Central memory CD4-positive, alpha-beta T cell (primary cell): ENCODE results near the gene TYRP1.
"Not testable (repeated sequence)": the region's sequence is repeated elsewhere in the genome, so short reads cannot be mapped to it uniquely, and the experiment has no call there.

Source experiments
- DNase-seq: peaks from one replicate; pipeline ENCODE4 v3.0.0; 2022
- total RNA-seq, 3 experiments: gene quantifications; one replicate each; lab custom pipeline; 2026; lab: John Stamatoyannopoulos, UW

TYRP1 gene
- total RNA-seq, result 0 reads per million in 3 experiments

DNA sequence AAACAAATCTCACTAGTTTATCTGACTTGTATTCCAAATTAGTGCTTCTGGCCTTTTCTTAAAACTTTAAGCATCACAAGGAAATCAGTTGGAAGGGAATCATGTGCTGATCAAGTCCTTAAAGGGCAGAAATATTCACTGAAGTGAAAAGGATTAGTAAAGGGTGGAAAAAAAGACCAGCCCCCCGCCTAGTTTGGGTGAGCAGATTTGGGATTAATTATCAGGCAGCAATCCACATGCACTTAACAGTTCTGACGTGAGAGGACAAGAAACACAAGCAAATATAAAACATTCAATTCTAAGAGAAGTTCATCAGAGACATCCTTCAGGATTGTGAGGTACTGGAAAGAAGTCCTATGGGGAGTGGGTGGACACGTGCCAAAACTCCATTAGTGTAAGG lies at the start of gene TYRP1:
TYRP1 (plus strand) TSS at position 245 of the 400 bp plus-strand sequence. CDS start 612 bp downstream, outside the sequence.
- no peak for DNase-seq

GRCh38 chr9:12643686-12644085 lies 49.5 kb upstream of the TYRP1 start:
- no peak for DNase-seq

DNA sequence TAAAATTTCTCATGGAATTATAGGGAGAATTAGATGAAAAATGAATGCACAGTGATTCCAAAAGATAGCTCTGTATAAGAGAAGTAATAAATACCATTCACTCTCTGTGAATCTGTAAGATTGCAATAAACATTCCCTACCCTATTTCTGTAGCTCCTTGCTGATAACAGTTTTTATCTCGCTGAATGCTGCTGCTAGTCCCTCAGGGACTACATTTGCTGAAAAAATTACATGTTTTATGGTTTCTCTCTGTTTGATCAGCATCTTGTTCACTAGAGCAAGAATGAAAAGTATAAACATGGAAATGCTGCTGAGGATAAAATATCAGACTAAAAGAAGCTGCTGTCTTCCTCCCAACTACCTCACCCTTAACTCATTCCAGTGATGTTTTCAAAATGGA lies 44.3 kb upstream of the TYRP1 start:
- DNase-seq, result no peak

DNA sequence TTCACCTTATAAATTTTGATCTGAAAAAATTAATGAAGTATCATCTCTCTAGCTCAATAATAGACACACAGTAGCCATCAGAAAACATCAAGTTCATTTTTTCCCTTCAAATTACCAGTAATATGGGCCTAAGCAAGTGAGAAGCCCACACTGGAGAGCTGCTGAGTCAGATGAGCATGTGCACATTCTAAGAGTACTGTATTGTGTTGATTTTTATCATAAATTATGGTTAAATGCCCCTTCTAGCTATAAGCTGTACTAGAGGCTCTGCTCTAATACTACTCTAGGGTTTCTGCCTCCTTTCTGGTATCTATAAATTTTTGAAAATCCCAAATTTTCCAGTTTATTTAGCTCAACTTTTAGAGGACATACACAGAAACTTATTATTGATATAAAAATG lies 42.1 kb upstream of the TYRP1 start:
- no peak for DNase-seq

DNA sequence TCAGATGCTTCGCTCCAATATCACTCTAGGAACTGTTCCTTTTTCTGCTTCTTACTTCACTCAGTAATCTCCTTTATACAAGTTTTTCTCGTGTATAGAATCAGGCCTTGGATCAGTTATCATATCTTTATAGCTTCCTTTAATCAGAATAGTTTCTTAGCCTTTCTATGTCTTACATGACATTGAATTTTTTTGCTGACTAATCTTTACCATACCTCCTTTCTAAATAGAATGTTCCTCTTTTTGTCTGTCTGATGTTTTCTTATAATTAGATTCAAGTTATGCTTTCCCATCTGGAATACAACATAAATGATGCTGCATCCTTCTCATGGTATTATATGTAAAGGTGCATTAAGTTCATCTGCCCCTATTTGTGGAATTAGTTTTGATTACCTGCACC lies 40.2 kb upstream of the TYRP1 start:
- no peak for DNase-seq

- no peak for DNase-seq
Measured at GRCh38 chr9:12656803-12657202, 36.4 kb upstream of the TYRP1 start.

DNA sequence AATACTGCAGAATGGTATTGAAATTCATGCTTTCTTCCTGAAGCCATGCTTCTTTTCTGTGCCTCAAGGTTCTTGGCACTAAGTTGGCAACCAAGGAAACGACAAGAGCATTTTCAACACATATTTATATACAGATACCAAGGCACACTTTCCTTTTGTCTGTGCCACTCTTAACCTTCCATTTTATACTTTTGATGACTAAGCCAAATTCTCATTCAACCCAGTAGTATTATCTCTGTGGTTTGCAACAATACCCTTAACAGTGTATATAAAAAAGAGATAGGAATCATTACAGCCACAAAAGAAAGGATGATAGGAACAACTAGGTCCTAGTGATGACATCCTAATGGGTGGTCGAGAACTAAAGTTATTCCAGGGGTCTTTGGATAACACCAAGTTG lies 36.0 kb upstream of the TYRP1 start:
- no peak for DNase-seq

- no peak for DNase-seq
Measured at GRCh38 chr9:12657998-12658397, 35.2 kb upstream of the TYRP1 start.

GRCh38 chr9:12658531-12659209 lies 34.5 kb upstream of the TYRP1 start:
- DNase-seq, result no peak

GRCh38 chr9:12659220-12659619 lies 34.0 kb upstream of the TYRP1 start:
- no peak for DNase-seq

- no peak for DNase-seq
Measured at GRCh38 chr9:12666813-12667212, 26.4 kb upstream of the TYRP1 start.

GRCh38 chr9:12667892-12668291 lies 25.3 kb upstream of the TYRP1 start:
- no peak for DNase-seq

- DNase-seq, result no peak
Measured at GRCh38 chr9:12670006-12670405, 23.2 kb upstream of the TYRP1 start.

DNA sequence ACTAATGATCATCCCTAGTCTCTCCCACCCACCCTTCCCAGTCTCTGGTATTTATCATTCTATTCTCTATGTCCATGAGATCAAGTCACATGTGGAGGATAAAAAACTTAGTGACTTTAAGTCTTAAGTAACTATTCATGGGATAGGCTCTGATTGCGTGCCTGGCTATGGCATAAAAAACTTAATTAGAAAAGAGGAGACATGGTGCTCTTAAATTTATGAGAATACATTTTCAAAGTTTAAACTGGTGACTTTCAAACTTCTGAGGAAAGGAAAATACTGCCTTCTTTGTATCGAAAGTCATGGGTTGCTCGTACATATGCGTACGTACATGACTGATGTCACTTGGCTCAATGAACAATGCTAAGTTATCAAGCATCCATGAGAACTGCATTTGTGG lies 18.2 kb upstream of the TYRP1 start:
- no peak for DNase-seq

GRCh38 chr9:12677462-12678126 lies 15.6 kb upstream of the TYRP1 start:
- DNase-seq, result not testable (repeated sequence)

DNA sequence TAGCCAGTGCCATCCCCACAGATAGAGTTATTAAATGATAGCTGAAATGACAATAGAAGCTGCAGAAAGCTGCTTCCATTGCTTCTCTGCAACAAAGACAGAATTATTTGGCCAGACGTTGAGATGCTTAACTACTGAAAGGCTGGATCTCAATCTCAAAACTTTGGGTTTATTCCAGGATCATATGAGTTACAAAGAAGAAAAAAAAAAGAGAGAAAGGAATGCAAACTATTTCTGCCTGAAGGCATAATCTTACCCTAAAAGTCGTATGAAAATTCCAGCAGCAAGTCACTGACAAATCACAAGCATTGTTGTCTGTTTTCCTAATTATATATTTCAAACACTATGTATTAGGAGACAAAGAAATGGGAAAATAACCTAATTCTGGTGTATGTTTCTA lies 12.8 kb upstream of the TYRP1 start:
- no peak for DNase-seq

DNA sequence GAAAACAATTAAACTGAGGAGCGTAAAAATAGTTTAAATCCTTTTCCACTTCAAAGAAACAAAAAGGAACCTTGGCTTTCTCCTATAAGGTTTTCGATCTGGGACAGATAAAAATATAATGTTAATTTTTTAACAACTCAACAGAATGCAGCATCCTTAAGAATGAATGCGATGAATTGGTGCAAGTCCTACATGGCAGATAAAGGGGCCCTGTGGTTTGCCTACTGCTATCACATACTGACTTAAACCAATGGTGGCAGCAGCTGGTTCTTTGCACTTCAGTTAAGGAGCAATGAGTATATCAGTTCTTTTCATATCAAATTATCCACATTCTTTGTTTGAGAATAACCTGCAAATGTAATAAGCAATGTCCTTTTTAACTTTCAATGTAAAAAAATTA lies 12.4 kb upstream of the TYRP1 start:
- no peak for DNase-seq

- no peak for DNase-seq
Measured at GRCh38 chr9:12681620-12682019, 11.6 kb upstream of the TYRP1 start.

DNA sequence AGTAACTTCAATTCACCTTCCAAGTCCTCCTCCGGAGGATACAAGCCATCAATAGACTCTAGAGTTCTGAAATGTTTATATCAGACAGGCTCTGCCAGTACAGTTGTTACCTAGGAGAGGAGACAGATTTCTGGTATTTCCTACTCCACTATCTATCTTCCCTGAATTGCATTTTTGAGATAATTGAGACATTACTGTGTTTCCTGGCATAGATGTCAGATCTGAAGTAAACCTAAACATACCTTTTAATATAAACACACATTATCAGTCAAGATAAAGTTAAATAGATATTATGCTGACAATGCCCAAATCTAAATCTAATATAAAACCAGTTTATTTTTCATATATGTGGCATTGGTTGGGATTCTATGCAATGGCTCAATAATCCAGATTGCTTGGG lies 8.2 kb upstream of the TYRP1 start:
- DNase-seq, result no peak

DNA sequence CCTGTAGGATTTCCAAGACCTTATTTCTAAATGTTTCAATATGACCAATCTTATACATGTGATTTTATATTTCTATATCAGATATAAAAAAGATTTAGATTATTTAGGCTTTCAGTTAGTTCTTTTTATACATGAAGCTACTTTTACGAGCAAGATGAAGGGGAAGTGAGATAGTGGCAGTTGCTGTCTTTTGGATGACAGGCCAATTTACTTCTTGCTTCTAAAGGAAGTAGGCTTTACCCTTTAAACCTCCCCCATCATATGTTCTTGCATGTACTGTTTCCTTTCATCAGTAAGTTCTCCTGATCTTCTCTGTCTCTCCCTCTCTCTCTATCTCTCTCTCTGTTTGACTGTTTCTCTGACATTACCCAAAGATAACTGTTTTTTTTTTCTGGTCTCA lies 4.0 kb upstream of the TYRP1 start:
- DNase-seq, result no peak

- DNase-seq, result no peak
Measured at GRCh38 chr9:12694013-12694412, 828 bp downstream of the TYRP1 start.

- no peak for DNase-seq
Measured at GRCh38 chr9:12695474-12695873, 2.3 kb downstream of the TYRP1 start.

GRCh38 chr9:12696931-12697622 lies 3.9 kb downstream of the TYRP1 start:
- no peak for DNase-seq

DNA sequence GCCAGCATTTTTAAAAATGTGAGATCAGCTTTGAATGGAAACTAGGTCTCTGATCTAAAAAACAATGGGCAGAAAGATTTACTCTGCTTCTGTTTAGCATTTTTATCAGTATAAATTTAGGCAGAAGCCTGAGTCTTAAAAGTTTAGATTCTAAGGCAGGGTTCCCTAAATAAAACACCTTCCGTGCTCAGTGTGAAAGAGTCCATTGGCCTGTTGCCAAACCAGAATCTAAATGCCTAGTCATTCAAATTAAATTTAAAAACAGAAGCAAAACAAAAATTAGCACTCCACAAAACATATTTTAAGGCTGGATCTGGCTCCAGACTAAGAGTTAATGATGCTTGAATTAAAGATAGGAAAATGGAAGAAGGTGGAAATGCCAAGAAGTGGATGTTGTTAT lies 4.5 kb downstream of the TYRP1 start:
- no peak for DNase-seq
